Activated T-cell treated with anti-CD3 and anti-CD28 coated beads, Interleukin-2, amount 50 U/mL, for 4 hours (primary cell): ENCODE measurements around the gene TLR5. TPM values are rescaled to one million over a fixed set of nuclear protein-coding genes. Genes with fewer than 3 reads are reported as not detected.

Source experiments
- ATAC-seq, 2 donors: fragments of 200-7000 bp; cut with Tn5 transposase; one replicate each; pipeline ENCODE4 v1.10.0; 2021
- DNase-seq: peaks from one replicate; pipeline ENCODE4 v3.0.0-alpha.2; 2020
- H3K27me3 Mint-ChIP-seq: one replicate; pipeline ENCODE4 v1.8.0; 2021; ENCODE audit warnings: low read depth, mixed read lengths
- H3K36me3 Mint-ChIP-seq: one replicate; pipeline ENCODE4 v1.8.0; 2022; ENCODE audit warnings: mixed read lengths; ENCODE audit not compliant: insufficient read depth
- H3K4me1 Mint-ChIP-seq: one replicate; pipeline ENCODE4 v1.8.0; 2021; ENCODE audit warnings: low read depth, mixed read lengths
- H3K4me3 Mint-ChIP-seq: one replicate; pipeline ENCODE4 v1.8.0; 2021; ENCODE audit warnings: mild to moderate bottlenecking, moderate library complexity, mixed read lengths
- H3K9me3 Mint-ChIP-seq: one replicate; pipeline ENCODE4 v1.8.0; 2021; ENCODE audit warnings: mixed read lengths
- total RNA-seq, 3 donors: library from RNA; stranded (reverse); gene quantifications; one replicate each; pipeline ENCODE4 v1.2.1, GENCODE V29; 2021

TLR5 gene
- total RNA-seq, 3 donors from 2014 or later, result 0.05 to 0.33 (median 0.05) TPM

GRCh38 chr1:223106856-223107255 lies 36.2 kb downstream of the TLR5 start:
- H3K4me3 Mint-ChIP-seq, result no peak overlapping the region
- no peaks in the 10 kb centered on the region for H3K9me3 Mint-ChIP-seq
- H3K27me3 Mint-ChIP-seq, result peaks cover 7% of the 10 kb centered on the region
- H3K36me3 Mint-ChIP-seq, result no peaks in the 10 kb centered on the region
- ATAC-seq (no peak), DNase-seq (no peak)
- H3K4me1 Mint-ChIP-seq, result peaks cover 2% of the 10 kb centered on the region

DNA sequence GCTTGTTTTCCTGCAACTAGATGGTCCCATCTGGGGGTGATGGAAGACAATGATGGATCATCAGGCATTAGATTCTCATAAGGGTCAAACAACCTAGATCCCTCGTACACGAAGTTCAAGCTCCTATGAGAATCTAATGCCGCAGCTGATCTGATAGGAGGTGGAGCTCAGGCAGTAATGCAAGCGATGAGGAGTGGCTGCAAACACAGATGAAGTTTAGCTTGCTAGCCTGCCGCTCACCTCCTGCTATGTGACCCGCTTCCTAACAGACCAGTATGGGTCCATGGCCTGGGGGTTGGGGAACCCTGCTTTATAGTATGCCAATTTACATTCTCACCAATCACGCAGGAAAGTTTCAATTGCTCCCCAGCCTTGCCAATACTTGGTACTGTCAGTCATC lies 37.5 kb downstream of the TLR5 start:
- ATAC-seq (no peak), DNase-seq (no peak)
- Mint-ChIP-seq H3K4me3 (no peak overlapping the region), H3K36me3 (no peaks in the 10 kb centered on the region), H3K9me3 (no peaks in the 10 kb centered on the region), H3K27me3 (peaks cover 10% of the 10 kb centered on the region), H3K4me1 (peaks cover 2% of the 10 kb centered on the region)

- no peaks in the 10 kb centered on the region for H3K36me3 Mint-ChIP-seq
- H3K4me3 Mint-ChIP-seq, result no peak overlapping the region
- no peaks in the 10 kb centered on the region for H3K4me1 Mint-ChIP-seq
- H3K9me3 Mint-ChIP-seq, result peaks cover 14% of the 10 kb centered on the region
- H3K27me3 Mint-ChIP-seq, result peaks cover 8% of the 10 kb centered on the region
- DNase-seq (no peak), ATAC-seq (no peak)
Observed at GRCh38 chr1:223102797-223103533, 40.1 kb downstream of the TLR5 start.

DNA sequence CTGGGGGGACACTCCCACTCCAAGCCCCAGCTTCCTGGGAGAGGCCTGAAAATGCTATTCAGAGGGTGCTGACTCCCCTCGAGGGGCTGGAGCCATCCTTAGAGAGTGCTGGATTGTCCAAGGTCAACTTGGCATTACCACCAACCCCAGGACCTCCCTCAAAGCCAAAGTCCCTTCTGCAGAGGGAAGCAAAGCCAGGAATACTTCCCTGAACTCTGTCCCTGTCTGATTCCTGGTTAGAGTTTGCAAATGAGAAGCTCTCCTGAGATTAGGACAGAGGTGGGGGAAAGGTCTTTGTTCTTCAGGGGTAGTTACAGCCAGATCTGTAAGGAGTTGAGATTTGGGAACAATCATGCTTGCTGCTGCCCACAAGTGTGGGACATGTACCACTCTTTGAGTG lies 45.3 kb downstream of the TLR5 start:
- no peaks in the 10 kb centered on the region for H3K36me3 Mint-ChIP-seq

DNA sequence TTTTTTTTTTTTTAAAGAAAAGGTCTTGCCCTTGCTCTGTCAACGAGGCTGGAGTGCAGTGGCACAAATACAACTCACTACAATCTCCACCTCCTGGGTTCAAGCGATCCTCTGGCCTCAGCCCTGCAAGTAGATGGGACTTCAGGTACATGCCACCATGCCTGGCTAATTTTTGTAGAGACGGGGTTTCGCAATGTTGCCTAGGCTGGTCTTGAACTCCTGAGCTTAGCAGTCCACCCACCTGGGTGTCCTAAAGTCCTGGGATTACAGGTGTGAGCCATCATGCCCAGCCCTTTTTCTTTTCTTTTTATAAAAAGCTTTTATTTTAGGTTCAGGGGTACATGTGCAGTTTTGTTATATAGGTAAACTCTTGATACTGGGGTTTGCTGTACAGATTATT lies 47.2 kb downstream of the TLR5 start:
- Mint-ChIP-seq H3K4me1 (no peaks in the 10 kb centered on the region), H3K36me3 (no peaks in the 10 kb centered on the region), H3K4me3 (no peak overlapping the region), H3K27me3 (peaks cover 9% of the 10 kb centered on the region), H3K9me3 (peaks cover 14% of the 10 kb centered on the region)
- ATAC-seq (no peak), DNase-seq (no peak)

More for the DNA sequence above, 45.3 kb downstream of the TLR5 start:
- Mint-ChIP-seq H3K4me3 (no peak overlapping the region), H3K4me1 (no peaks in the 10 kb centered on the region), H3K9me3 (peaks cover 14% of the 10 kb centered on the region), H3K27me3 (peaks cover 11% of the 10 kb centered on the region)
- no peak for ATAC-seq
- DNase-seq, result no peak

GRCh38 chr1:223091896-223092295 lies 51.2 kb downstream of the TLR5 start:
- Mint-ChIP-seq H3K4me1 (peaks cover 8% of the 10 kb centered on the region), H3K27me3 (peaks cover 1% of the 10 kb centered on the region), H3K36me3 (no peaks in the 10 kb centered on the region), H3K4me3 (no peak overlapping the region), H3K9me3 (no peaks in the 10 kb centered on the region)
- DNase-seq (no peak), ATAC-seq (no peak)

- ATAC-seq (no peak), DNase-seq (no peak)
- Mint-ChIP-seq H3K36me3 (no peaks in the 10 kb centered on the region), H3K27me3 (no peaks in the 10 kb centered on the region), H3K4me1 (peaks cover 8% of the 10 kb centered on the region), H3K9me3 (no peaks in the 10 kb centered on the region), H3K4me3 (no peak overlapping the region)
Observed at GRCh38 chr1:223089250-223089649, 53.8 kb downstream of the TLR5 start.

- DNase-seq, result no peak
- no peaks in the 10 kb centered on the region for H3K27me3 Mint-ChIP-seq
- no peak for ATAC-seq
- peaks cover 8% of the 10 kb centered on the region for H3K4me1 Mint-ChIP-seq
- no peaks in the 10 kb centered on the region for H3K9me3 Mint-ChIP-seq
- H3K36me3 Mint-ChIP-seq, result no peaks in the 10 kb centered on the region
- H3K4me3 Mint-ChIP-seq, result no peak overlapping the region
Observed at GRCh38 chr1:223088713-223089240, 54.3 kb downstream of the TLR5 start.

- no peak overlapping the region for H3K4me3 Mint-ChIP-seq
- no peak for DNase-seq
- no peaks in the 10 kb centered on the region for H3K9me3 Mint-ChIP-seq
Observed at GRCh38 chr1:223087291-223088255, 55.5 kb downstream of the TLR5 start.

GRCh38 chr1:223084464-223084866 lies 58.6 kb downstream of the TLR5 start:
- DNase-seq (no peak), ATAC-seq (no peak)
- no peak overlapping the region for H3K4me3 Mint-ChIP-seq
- peaks cover 8% of the 10 kb centered on the region for H3K4me1 Mint-ChIP-seq
- no peaks in the 10 kb centered on the region for H3K27me3 Mint-ChIP-seq
- no peaks in the 10 kb centered on the region for H3K36me3 Mint-ChIP-seq
- no peaks in the 10 kb centered on the region for H3K9me3 Mint-ChIP-seq

More at GRCh38 chr1:223087291-223088255, 55.5 kb downstream of the TLR5 start:
- peaks cover 8% of the 10 kb centered on the region for H3K4me1 Mint-ChIP-seq
- H3K27me3 Mint-ChIP-seq, result no peaks in the 10 kb centered on the region
- H3K36me3 Mint-ChIP-seq, result no peaks in the 10 kb centered on the region
- no peak for ATAC-seq

DNA sequence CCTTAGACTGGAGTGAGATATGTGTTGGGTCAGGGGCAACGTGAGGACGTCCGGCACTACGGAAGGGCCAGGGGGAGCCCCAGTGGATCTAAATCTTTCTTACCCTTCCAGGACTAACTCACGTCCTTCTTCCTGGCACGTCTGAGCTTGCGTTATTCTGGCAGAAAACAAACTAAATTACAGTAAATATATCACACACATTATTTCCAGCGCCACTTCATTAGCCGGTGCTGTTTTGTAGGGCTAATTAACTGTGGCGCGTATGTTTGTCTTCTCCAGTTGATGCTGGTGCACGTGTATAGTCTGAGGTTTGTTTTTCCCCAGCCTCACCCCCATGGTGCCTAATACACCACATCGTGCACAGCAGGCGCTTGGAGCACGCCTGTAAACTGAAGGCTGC lies 59.2 kb downstream of the TLR5 start:
- H3K27me3 Mint-ChIP-seq, result peaks cover under 1% of the 10 kb centered on the region
- no peak for ATAC-seq

GRCh38 chr1:223082914-223083313 lies 60.1 kb downstream of the TLR5 start:
- Mint-ChIP-seq H3K36me3 (no peaks in the 10 kb centered on the region), H3K4me1 (peaks cover 8% of the 10 kb centered on the region), H3K9me3 (no peaks in the 10 kb centered on the region), H3K27me3 (peaks cover 4% of the 10 kb centered on the region), H3K4me3 (no peak overlapping the region)
- no peak for DNase-seq
- no peak for ATAC-seq

More for the DNA sequence above, 59.2 kb downstream of the TLR5 start:
- no peak for DNase-seq
- Mint-ChIP-seq H3K4me1 (peaks cover 8% of the 10 kb centered on the region), H3K9me3 (no peaks in the 10 kb centered on the region), H3K36me3 (no peaks in the 10 kb centered on the region), H3K4me3 (no peak overlapping the region)

- H3K36me3 Mint-ChIP-seq, result no peaks in the 10 kb centered on the region
- H3K9me3 Mint-ChIP-seq, result no peaks in the 10 kb centered on the region
- peaks cover 7% of the 10 kb centered on the region for H3K27me3 Mint-ChIP-seq
- H3K4me1 Mint-ChIP-seq, result no peaks in the 10 kb centered on the region
- peak; percentile 63 for DNase-seq
- peak; percentile 94 to 95 for ATAC-seq
- peak overlapping the region; percentile 58 for H3K4me3 Mint-ChIP-seq
Observed at GRCh38 chr1:223081181-223081994, 61.7 kb downstream of the TLR5 start.

DNA sequence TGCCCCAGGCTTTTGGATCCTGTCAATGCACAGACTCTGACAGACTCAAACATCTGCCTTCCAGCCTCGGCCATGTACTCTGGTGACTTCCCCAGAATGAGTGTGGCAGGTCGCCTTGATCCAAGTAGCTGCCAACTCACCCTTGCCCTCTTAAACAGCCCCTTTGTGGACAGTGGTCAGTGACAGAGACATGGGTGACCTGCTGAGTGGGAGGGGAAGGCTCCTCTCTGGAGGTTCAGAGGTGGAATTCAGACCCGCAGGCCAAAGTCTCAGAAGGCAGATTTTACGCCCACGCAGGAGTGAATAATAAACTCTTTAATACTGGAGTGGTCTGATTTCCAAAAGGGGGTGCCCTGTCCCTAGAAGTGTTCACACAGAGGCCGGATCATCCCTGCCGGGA lies 63.5 kb downstream of the TLR5 start:
- no peaks in the 10 kb centered on the region for H3K9me3 Mint-ChIP-seq
- no peaks in the 10 kb centered on the region for H3K36me3 Mint-ChIP-seq
- H3K4me3 Mint-ChIP-seq, result no peak overlapping the region
- ATAC-seq, result no peak
- no peak for DNase-seq
- H3K4me1 Mint-ChIP-seq, result no peaks in the 10 kb centered on the region
- peaks cover 12% of the 10 kb centered on the region for H3K27me3 Mint-ChIP-seq
